DOHH2 (cell line): ENCODE data around the gene TNRC6B.

ENCODE experiments used
- EZH2phosphoT487 ChIP-seq: fragments of 200-600 bp; sonication (generic); IDR thresholded peaks from 2 replicates; pipeline ENCODE4 v1.6.1; 2017; ENCODE audit warnings: borderline replicate concordance, mild to moderate bottlenecking, antibody characterized with exemption, low read length, moderate library complexity, mixed read lengths
- TF ChIP-seq, protein P1 (sequence below): fragments of 200-600 bp; sonication (generic); IDR thresholded peaks from one replicate; pipeline ENCODE4 v1.5.1; 2014; ENCODE audit warnings: antibody characterized with exemption, mild to moderate bottlenecking, low read depth, low read length; ENCODE audit not compliant: poor library complexity, severe bottlenecking

- TF ChIP-seq, protein P1, sequence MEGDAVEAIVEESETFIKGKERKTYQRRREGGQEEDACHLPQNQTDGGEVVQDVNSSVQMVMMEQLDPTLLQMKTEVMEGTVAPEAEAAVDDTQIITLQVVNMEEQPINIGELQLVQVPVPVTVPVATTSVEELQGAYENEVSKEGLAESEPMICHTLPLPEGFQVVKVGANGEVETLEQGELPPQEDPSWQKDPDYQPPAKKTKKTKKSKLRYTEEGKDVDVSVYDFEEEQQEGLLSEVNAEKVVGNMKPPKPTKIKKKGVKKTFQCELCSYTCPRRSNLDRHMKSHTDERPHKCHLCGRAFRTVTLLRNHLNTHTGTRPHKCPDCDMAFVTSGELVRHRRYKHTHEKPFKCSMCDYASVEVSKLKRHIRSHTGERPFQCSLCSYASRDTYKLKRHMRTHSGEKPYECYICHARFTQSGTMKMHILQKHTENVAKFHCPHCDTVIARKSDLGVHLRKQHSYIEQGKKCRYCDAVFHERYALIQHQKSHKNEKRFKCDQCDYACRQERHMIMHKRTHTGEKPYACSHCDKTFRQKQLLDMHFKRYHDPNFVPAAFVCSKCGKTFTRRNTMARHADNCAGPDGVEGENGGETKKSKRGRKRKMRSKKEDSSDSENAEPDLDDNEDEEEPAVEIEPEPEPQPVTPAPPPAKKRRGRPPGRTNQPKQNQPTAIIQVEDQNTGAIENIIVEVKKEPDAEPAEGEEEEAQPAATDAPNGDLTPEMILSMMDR: no peak
- TF ChIP-seq EZH2phosphoT487: no peak
These were observed 135.3 kb downstream of the TNRC6B start for GRCh38 chr22:40313007-40313406.
